ENCODE data around the gene GLDC. TPM values are rescaled to one million over a fixed set of nuclear protein-coding genes. Genes with fewer than 3 reads are reported as not detected.

Gene GLDC
- total RNA-seq, 1 experiment from 2014 or later = 1.5 TPM

DNA sequence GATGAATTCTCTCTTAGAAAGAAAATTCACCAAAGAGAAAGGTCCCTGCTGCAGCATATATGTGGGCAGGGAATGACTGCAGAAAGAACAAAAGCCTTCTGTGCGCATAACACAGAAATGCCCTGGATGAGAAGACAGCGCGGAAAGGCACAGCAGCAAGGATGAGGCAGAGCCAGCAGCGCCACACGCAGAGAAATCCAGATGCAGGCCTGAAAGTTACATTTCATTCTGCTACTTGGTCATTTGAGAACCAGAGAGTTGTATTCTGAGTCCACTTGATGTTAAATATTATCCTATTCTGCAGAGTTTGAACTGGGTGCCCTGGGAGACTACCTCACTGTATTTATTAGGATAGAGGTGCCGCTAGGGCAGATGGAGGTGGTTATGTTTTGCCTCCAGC, 68.5 kb downstream of the GLDC start:
- intact Hi-C loops (cut with micrococcal nuclease; ENCODE audit: unreplicated experiment) = no loop called here
- POLR2A ChIA-PET (ENCODE audit: unreplicated experiment) = no interaction called here

GRCh38 chr9:6575324-6576034, 70.0 kb downstream of the GLDC start:
- intact Hi-C loops (cut with micrococcal nuclease; ENCODE audit: unreplicated experiment) = no loop called here
- Histone ChIP-seq H3K36me3 (ENCODE audit: low read depth) (no peaks in the 10 kb centered on the region), H2AFZ (no peak overlapping the region), H3K9me3 (ENCODE audit: insufficient read depth, low read depth) (no peaks in the 10 kb centered on the region), H3K27ac (no peak overlapping the region), H3K4me3 (no peak overlapping the region), H4K20me1 (ENCODE audit: insufficient read depth) (no peaks in the 10 kb centered on the region), H3F3A (ENCODE audit: insufficient read depth, low read depth) (no peaks in the 10 kb centered on the region), H3K9me2 (ENCODE audit: insufficient read depth) (no peaks in the 10 kb centered on the region; the same call in 1 of the 2 replicates), H3K27me3 (ENCODE audit: insufficient read depth, low read depth) (no peaks in the 10 kb centered on the region), H3K4me1 (replicated peaks; ENCODE audit: insufficient read depth) (no peaks in the 10 kb centered on the region), H3K4me2 (no peak overlapping the region), H3K79me2 (ENCODE audit: low read depth) (no peaks in the 10 kb centered on the region)
- no TSS peak for BruUV-seq (replicated peaks)
- DNase-seq = no peak
- ChIA-PET CTCF (interaction anchor here (0.6 kb wide), 1 partner anchor 175 kb away, joined by 9 read pairs; no protein-coding TSS in a partner anchor), POLR2A (ENCODE audit: unreplicated experiment) (no interaction called here)
- TF ChIP-seq EZH2 (IDR thresholded peaks at IDR 0.05; ENCODE audit: low read depth) (no peak), CTCF (conservative IDR thresholded peaks at IDR 0.05) (no peak)

More for the DNA sequence above, 68.5 kb downstream of the GLDC start:
- CTCF ChIA-PET = no interaction called here
- Histone ChIP-seq H3K9me2 (ENCODE audit: insufficient read depth) (no peaks in the 10 kb centered on the region), H3K79me2 (ENCODE audit: low read depth) (no peaks in the 10 kb centered on the region), H3K27ac (no peak overlapping the region), H3K36me3 (ENCODE audit: low read depth) (no peaks in the 10 kb centered on the region), H3K4me2 (no peak overlapping the region), H3K9me3 (ENCODE audit: insufficient read depth, low read depth) (no peaks in the 10 kb centered on the region), H3K4me3 (no peak overlapping the region), H4K20me1 (ENCODE audit: insufficient read depth) (no peaks in the 10 kb centered on the region), H3K27me3 (ENCODE audit: insufficient read depth, low read depth) (no peaks in the 10 kb centered on the region), H3F3A (ENCODE audit: insufficient read depth, low read depth) (no peaks in the 10 kb centered on the region), H2AFZ (no peak overlapping the region), H3K4me1 (replicated peaks; ENCODE audit: insufficient read depth) (no peaks in the 10 kb centered on the region)
- DNase-seq = no peak
- BruUV-seq (replicated peaks) = no TSS peak
- TF ChIP-seq EZH2 (IDR thresholded peaks at IDR 0.05; ENCODE audit: low read depth) (no peak), CTCF (conservative IDR thresholded peaks at IDR 0.05) (no peak)

DNA sequence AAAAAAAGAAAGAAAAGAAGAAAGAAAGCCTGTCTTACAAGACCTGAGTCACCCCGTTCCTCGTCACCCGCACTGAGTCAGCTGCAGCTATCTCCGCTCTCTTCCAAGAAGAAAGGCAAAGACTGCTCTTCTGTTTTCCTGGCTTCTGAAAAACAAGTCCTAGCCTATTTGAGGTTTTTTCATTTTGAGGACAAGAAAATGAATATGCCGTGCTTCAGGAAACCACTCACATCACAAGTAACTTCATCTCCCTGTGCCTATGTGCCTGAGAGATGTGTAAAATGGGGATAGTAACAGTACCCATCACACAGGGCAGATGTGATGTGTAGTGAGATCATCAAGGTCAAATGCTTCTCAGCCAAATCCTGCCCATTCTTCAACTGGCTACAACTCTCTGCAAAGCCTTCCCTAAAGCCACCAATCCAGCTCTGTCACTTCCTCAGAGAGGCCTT, 78.4 kb downstream of the GLDC start:
- peak overlapping the region; percentile 100 for H3K27ac ChIP-seq
- ChIA-PET POLR2A (ENCODE audit: unreplicated experiment) (interaction anchor here (0.6 kb wide), 1 partner anchor 151 kb away, joined by 5 read pairs; no protein-coding TSS in a partner anchor), CTCF (interaction anchor here (0.7 to 1.4 kb wide), 3 partner anchors 71 to 559 kb away, joined by 3 to 4 read pairs (median 4); partner anchors contain the start of gene TPD52L3)
- H3K4me1 ChIP-seq (replicated peaks; ENCODE audit: insufficient read depth) = peaks cover 34% of the 10 kb centered on the region
- BruUV-seq (replicated peaks) = TSS peak; percentile 44
- no peaks in the 10 kb centered on the region for H3K27me3 ChIP-seq (ENCODE audit: insufficient read depth, low read depth)
- TF ChIP-seq EZH2 (IDR thresholded peaks at IDR 0.05; ENCODE audit: low read depth) = no peak
- no peak for TF ChIP-seq CTCF (conservative IDR thresholded peaks at IDR 0.05)
- intact Hi-C loops (cut with micrococcal nuclease; ENCODE audit: unreplicated experiment) = loop anchor here (2.0 to 10.0 kb wide), 3 partner anchors 62 to 512 kb away; no protein-coding TSS in a partner anchor
- no peaks in the 10 kb centered on the region for H3K36me3 ChIP-seq (ENCODE audit: low read depth)
- H3F3A ChIP-seq (ENCODE audit: insufficient read depth, low read depth) = peaks cover 35% of the 10 kb centered on the region
- H3K9me3 ChIP-seq (ENCODE audit: insufficient read depth, low read depth) = no peaks in the 10 kb centered on the region
- no peaks in the 10 kb centered on the region for H3K79me2 ChIP-seq (ENCODE audit: low read depth)
- H2AFZ ChIP-seq = peak overlapping the region; percentile 78; the same call in 1 of the 2 replicates
- H3K4me3 ChIP-seq = peak overlapping the region; percentile 33; the same call in 1 of the 2 replicates
- no peaks in the 10 kb centered on the region for H4K20me1 ChIP-seq (ENCODE audit: insufficient read depth)
- no peaks in the 10 kb centered on the region; the same call in 1 of the 2 replicates for H3K9me2 ChIP-seq (ENCODE audit: insufficient read depth)
- DNase-seq = peak; percentile 55 to 72
- peak overlapping the region; percentile 90 for H3K4me2 ChIP-seq
